Measurements from ENCODE around the gene MUC13.
A peak's percentile ranks its signal among the peaks of the same experiment; 100 is the strongest.
"Not testable (repeated sequence)": the region's sequence is repeated elsewhere in the genome, so short reads cannot be mapped to it uniquely, and the experiment has no call there.

The MUC13 gene, protein sequence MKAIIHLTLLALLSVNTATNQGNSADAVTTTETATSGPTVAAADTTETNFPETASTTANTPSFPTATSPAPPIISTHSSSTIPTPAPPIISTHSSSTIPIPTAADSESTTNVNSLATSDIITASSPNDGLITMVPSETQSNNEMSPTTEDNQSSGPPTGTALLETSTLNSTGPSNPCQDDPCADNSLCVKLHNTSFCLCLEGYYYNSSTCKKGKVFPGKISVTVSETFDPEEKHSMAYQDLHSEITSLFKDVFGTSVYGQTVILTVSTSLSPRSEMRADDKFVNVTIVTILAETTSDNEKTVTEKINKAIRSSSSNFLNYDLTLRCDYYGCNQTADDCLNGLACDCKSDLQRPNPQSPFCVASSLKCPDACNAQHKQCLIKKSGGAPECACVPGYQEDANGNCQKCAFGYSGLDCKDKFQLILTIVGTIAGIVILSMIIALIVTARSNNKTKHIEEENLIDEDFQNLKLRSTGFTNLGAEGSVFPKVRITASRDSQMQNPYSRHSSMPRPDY

DNA sequence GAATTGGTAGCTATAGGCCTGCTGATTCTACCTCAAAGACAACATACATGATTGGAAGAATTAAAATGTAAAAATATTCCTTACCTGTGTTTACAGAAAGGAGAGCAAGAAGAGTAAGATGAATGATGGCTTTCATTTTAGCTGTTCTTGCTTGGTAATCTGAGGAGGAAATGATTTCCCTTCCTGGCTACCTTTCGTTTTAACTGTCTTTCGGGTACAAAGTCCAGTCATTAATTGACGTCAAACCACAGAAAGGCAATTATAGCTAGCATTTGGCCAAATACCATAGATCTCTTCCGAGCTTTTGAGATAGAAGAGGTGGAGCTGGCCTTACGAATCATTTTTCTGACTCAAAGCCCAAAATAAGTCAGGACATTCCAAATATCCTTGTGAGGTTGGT lies at the start of gene MUC13:
Gene MUC13 (minus strand): TSS at position 175 of the 400 bp plus-strand sequence. CDS start 39 bp downstream, at position 136.
- DNase-seq, result no peak

DNA sequence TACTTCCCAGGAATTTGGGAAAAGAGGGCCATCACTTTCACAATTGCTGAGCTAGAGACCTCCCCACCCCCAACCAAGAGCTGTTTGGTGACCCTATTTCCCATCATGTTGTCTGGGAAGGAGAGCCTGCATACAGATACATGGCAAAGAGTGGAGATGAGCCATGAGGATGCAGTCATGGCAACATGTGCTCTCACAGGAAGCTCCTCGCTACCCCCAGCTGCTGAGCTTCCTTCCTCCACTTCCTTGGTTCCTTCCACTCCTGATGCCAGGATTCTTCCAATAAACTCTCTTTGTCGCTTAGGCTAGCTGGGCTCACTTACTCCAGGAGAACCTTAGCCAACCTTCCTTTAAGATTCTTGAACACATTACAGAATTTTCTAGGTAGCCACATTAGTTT lies 48.3 kb upstream of the MUC13 start:
- DNase-seq, result no peak

DNA sequence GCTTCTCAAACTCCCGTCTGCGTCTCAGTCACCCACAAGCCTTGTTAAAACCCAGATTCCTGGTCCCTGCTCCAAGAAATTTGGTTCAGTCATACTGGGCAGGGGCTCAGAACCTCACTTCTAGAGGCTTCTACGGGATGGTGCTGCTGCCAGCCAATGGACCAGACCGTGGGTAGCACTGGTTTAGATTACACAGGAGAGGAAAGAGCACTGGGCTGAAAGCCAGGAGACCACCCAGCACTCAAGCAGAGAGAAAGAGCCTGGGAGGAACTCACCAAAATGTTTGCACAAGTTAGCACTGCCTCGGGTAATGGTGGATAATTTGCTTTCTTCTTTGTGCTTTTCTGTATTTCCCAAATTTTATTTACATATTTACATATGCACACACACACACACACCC lies 46.9 kb upstream of the MUC13 start:
- DNase-seq, result no peak

- DNase-seq, result no peak
Measured at GRCh38 chr3:124978627-124979026, 44.1 kb upstream of the MUC13 start.

DNA sequence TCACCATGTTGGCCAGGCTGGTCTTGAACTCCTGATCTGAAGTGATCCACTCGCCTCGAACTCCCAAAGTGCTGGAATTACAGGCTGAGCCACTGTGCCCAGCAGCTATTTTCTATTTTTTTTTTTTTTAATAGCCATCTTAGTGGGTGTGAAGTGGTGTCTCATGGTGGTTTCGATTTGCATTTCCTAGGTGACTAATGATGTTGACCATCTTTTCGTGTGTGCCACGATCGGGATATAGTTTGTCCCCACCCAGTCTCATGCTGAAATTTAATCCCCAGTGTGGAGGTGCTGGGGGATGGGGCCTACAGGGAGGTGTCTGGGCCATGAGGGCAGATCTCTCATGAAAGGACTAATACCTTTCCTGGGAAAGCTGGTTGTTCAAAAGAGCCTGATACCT lies 41.8 kb upstream of the MUC13 start:
- DNase-seq, result no peak

DNA sequence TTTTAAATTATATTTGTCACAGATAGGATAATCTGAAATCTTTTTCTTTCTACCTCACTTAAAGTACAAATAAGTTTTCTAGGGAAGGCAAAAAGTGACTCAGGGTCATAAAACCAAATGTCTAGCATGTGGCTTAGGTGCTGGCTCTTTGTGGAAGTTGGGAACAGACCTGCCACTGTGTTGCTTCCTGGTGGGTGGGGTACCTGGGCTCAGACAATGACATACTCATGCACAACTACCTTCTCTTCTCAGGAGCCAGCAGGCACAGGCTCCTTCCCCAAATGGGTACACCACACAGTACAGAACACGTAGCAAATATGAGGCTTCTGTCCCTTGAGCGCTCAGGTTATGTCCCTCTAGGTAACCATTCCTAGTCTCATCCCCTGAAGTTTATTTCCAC lies 40.1 kb upstream of the MUC13 start:
- DNase-seq, result peak; percentile 60

DNA sequence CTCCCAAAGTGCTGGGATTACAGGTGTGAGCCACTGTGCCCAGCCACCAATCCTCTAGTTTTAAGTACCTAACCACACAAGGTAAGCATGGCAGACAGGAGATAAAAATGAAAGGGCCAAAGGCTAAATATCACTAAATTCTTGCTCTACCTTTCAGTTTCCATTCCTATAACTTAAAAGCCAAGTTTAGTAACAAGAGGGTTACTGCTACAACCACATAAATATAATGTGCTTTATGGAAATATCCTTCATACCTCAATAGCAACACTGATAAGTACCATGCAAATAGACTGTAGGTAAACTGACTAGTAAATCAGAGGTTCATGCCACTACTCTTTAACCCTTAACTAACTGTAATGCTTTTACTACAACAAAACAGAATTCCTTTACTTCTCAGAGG lies 38.7 kb upstream of the MUC13 start:
- no peak for DNase-seq

- DNase-seq, result no peak
Measured at GRCh38 chr3:124972457-124972856, 37.9 kb upstream of the MUC13 start.

DNA sequence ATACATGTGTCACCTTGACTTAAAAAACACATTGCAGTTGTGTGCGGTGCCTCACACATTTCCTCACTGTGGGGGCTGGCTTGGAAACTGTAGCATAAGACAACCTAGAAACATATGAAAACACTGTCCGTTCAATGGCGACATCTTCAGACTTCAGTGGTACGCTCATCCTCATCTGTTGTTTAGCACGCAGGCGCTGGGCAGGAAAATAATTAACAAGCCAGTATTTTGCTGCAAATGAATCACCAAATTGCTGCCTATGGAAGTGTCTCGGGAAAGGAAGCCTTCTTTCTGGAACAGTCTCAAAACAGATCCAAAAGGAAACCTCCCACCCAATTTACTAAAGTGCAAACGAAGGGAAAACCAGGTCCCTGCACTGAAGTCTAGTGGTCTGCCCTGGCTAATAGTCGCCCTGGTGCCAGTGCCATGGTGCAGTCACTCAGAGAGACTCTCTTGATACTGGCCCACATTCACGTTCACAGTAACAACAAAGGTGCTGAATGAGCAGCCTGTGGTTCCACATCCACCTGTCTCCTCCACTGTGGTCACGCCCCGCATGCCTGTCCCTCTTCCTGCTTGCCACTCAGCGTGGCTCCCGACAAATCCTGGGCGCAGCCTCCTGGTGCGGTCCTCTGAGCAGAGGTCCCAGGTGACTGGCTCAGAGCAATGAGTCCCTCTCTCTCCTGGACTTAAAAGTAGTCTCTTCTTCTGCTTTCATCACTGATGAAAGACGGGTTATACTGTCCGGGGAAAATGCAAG lies 35.6 kb upstream of the MUC13 start:
- no peak for DNase-seq

GRCh38 chr3:124969190-124969589 lies 34.6 kb upstream of the MUC13 start:
- DNase-seq, result no peak

- DNase-seq, result no peak
Measured at GRCh38 chr3:124967964-124968363, 33.4 kb upstream of the MUC13 start.

- no peak for DNase-seq
Measured at GRCh38 chr3:124966521-124967445, 32.2 kb upstream of the MUC13 start.

DNA sequence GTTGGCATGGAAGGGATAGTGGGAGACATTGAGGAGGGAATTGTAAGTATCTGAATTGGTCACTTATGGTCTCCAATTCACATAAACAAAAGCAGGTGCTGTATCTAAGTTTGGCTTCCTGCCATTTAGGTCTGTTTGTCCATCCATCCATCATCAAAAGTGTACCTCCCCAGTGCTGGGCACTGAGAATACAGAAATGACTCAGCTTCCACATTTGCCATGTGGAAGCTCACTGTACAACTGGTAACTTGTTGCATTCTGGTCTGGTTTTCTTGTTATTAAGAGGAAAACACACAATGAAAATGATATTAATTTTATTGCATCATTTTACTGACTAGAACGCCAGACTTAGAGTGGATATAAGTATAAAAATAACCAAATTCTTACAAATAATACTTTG lies 30.9 kb upstream of the MUC13 start:
- DNase-seq, result no peak

- no peak for DNase-seq
Measured at GRCh38 chr3:124964387-124964786, 29.8 kb upstream of the MUC13 start.

- DNase-seq, result no peak
Measured at GRCh38 chr3:124963755-124964154, 29.2 kb upstream of the MUC13 start.

DNA sequence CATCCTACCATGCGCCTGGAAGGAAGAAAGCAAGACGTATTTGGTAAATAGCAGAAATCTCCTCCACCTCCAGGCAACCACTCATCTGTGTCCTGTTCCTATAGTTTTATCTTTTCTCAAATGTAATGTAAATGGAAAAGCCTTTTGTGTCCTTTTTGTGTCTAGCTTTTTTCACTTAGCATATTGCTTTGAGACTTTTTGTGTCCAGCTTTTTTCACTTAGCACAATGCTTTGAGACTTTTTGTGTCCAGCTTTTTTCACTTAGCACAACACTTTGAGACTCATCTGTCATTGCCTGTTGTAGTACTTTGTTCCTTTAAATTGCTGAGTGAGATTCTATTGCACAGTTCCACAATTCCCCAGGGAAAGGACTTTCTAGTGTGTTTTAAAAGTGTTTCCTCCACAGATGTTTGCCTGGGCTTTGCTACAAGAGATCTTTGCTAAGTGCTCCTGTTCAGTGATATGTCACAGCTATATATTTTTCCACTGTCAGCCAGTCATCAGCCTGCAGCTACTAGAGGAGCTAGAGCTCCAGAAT lies 27.9 kb upstream of the MUC13 start:
- DNase-seq, result no peak

- no peak for DNase-seq
Measured at GRCh38 chr3:124960698-124961097, 26.1 kb upstream of the MUC13 start.

DNA sequence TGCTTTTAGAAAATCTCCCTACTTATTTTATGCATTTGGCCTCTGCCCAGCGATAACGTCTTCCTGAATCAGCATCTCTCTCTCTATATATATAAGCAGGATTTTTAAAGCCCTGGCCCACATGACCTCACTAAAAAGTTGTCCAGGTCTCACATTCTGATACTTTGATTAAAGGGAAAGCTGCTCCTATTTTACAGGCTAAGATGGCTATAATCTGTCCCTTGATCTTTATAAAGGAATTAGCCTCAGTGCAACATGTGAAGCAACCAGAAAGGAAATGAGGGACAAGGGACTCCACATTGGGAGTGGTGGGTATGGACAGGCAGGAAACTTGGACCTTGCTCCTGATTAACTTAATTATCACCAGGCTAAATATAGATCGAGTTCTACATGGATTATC lies 25.6 kb upstream of the MUC13 start:
- DNase-seq, result no peak

GRCh38 chr3:124957951-124958350 lies 23.4 kb upstream of the MUC13 start:
- DNase-seq, result not testable (repeated sequence)

DNA sequence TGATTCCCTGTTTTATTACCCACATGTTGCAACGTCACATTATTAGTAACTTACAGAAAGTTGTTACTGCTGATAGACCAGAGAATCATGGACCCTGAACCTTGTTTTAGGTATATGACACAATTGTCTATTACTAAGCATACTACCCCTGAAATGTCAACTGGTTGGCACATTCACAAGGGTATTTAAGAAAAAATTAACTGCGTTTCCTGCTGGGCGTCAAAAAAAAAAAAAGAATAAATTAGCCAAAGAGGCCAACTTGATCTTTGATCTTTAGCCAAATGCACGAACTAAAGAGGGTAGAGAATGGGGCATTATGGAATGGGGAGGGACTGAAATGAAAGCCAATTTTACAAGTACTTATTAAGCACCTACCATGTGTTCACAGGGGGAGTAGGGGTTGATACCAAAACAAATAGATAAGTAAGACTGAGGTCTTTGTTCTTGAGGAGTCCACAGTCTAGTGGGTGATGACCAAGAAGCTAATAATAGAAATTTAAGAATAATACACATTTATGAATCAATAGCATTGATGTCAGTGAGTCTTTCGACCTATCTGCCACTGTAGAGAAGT lies 17.8 kb upstream of the MUC13 start:
- no peak for DNase-seq

- no peak for DNase-seq
Measured at GRCh38 chr3:124951511-124952281, 17.1 kb upstream of the MUC13 start.

DNA sequence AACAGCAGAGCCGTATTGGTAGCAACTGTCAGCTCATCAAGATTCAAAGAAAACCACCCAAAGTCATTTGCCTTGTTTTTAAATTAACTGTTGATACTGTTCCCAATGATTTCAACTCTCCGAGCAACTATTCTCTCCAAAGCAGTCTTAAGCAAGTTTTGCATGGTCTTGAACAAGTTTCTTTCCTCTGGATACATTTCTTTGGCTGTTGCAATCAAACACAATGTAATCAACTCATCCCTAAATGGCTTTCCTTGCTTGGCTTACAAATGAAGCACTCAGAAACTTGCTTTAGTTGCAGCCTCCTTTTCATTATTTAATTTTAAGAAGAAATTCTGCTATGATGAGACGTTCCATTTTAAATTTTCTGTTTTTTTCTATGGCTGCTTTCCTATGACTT lies 15.5 kb upstream of the MUC13 start:
- no peak for DNase-seq

All from islet precursor cell (in vitro differentiated cells).